ENCODE data around the gene ANO7. TPM values are rescaled to one million over a fixed set of nuclear protein-coding genes. Genes with fewer than 3 reads are reported as not detected.

The ANO7 gene
- total RNA-seq, 2 donors from 2014 or later = 0.99 to 1.6 TPM

GRCh38 chr2:241232736-241233575 is 44.5 kb downstream of the ANO7 start:
- no peaks in the 10 kb centered on the region for H3K4me1 ChIP-seq
- ATAC-seq (no peak), DNase-seq (no peak)
- H3K27ac ChIP-seq = no peak overlapping the region
- H3K36me3 ChIP-seq (replicated peaks in 1 of 2; ENCODE audit: insufficient read depth in 1 of 2, low read depth in 2 of 2) = peaks cover 44 to 87% of the 10 kb centered on the region in 2 donors
- no peaks in the 10 kb centered on the region for H3K9me3 ChIP-seq
- intact Hi-C loops (cut with DNase I) = no loop called here
- TF ChIP-seq CTCF (IDR thresholded peaks at IDR 0.05) (no peak), POLR2A (IDR thresholded peaks at IDR 0.05) (no peak)
- WGBS, 2 donors = 82 to 91% methylated on average over 11 to 13 of the region's 13 CpGs
- H3K27me3 ChIP-seq = no peaks in the 10 kb centered on the region
- no peak overlapping the region for H3K4me3 ChIP-seq

GRCh38 chr2:241234066-241234790 is 45.8 kb downstream of the ANO7 start:
- H3K4me3 ChIP-seq = no peak overlapping the region
- no peaks in the 10 kb centered on the region for H3K9me3 ChIP-seq
- DNase-seq = no peak
- 80 to 87% methylated on average over 9 to 21 of the region's 21 CpGs for WGBS, 2 donors
- ATAC-seq = no peak
- intact Hi-C loops (cut with DNase I) = no loop called here
- TF ChIP-seq POLR2A (IDR thresholded peaks at IDR 0.05) = no peak
- TF ChIP-seq CTCF (IDR thresholded peaks at IDR 0.05) = no peak
- H3K27me3 ChIP-seq = no peaks in the 10 kb centered on the region
- no peaks in the 10 kb centered on the region for H3K4me1 ChIP-seq
- H3K36me3 ChIP-seq (replicated peaks in 1 of 2; ENCODE audit: insufficient read depth in 1 of 2, low read depth in 2 of 2) = peaks cover 50 to 87% of the 10 kb centered on the region in 2 donors
- H3K27ac ChIP-seq = no peak overlapping the region

GRCh38 chr2:241234962-241235740 is 46.7 kb downstream of the ANO7 start:
- peaks cover 48 to 87% of the 10 kb centered on the region in 2 donors for H3K36me3 ChIP-seq (replicated peaks in 1 of 2; ENCODE audit: insufficient read depth in 1 of 2, low read depth in 2 of 2)
- no peak overlapping the region for H3K4me3 ChIP-seq
- H3K27me3 ChIP-seq = no peaks in the 10 kb centered on the region
- ATAC-seq = no peak
- H3K4me1 ChIP-seq = no peaks in the 10 kb centered on the region
- WGBS, 2 donors = 81 to 88% methylated on average over 26 of the region's 26 CpGs
- no peak for DNase-seq
- intact Hi-C loops (cut with DNase I) = no loop called here
- no peak overlapping the region for H3K27ac ChIP-seq
- TF ChIP-seq CTCF (IDR thresholded peaks at IDR 0.05) = no peak
- no peak for TF ChIP-seq POLR2A (IDR thresholded peaks at IDR 0.05)
- H3K9me3 ChIP-seq = no peaks in the 10 kb centered on the region

GRCh38 chr2:241235859-241236593 is 47.5 kb downstream of the ANO7 start:
- WGBS, 2 donors = 86 to 87% methylated on average over 11 to 30 of the region's 30 CpGs
- H3K4me1 ChIP-seq = no peaks in the 10 kb centered on the region
- TF ChIP-seq POLR2A (IDR thresholded peaks at IDR 0.05) (no peak), CTCF (IDR thresholded peaks at IDR 0.05) (no peak)
- intact Hi-C loops (cut with DNase I) = no loop called here
- ATAC-seq (no peak), DNase-seq (no peak)
- no peak overlapping the region for H3K27ac ChIP-seq
- H3K9me3 ChIP-seq = no peaks in the 10 kb centered on the region
- H3K27me3 ChIP-seq = no peaks in the 10 kb centered on the region
- H3K36me3 ChIP-seq (replicated peaks in 1 of 2; ENCODE audit: insufficient read depth in 1 of 2, low read depth in 2 of 2) = peaks cover 47 to 89% of the 10 kb centered on the region in 2 donors
- no peak overlapping the region for H3K4me3 ChIP-seq
